ENCODE measurements around the gene C10orf120. TPM values are rescaled to one million over a fixed set of nuclear protein-coding genes. Genes with fewer than 3 reads are reported as not detected.

The C10orf120 gene
- total and polyA plus RNA-seq, 10 of the 15 experiments (the other 5 are each of a cell fraction or from before 2014, with no cell fraction given): not detected

DNA sequence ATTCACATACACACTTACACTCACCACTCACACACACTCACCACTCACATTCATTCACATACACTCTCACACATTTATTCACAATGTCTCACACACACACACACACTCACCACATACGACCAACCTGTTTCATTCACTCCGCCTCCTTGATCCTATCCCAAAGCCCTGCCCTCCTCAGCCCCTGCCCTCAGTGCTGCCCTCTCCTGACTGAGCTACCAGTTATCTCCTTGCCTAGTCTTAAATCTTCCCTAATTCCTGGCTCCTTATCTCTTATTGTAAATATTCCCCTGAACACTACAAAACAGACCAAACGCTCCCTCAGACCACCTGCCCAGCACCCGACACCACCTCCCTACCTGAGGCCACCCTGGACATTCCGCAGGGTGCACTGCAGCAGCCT lies 26.1 kb upstream of the C10orf120 start:
- no peaks in the 10 kb centered on the region for H3K79me2 ChIP-seq (ENCODE audit: control insufficient read depth, insufficient read depth, low read length)
- 24% methylated on average over 5 of the region's 5 CpGs for WGBS (ENCODE audit: insufficient coverage, insufficient replicate concordance, low lambda C conversion rate, missing lambda C conversion rate)
- no TSS peak for BruUV-seq (replicated peaks)
- no peaks in the 10 kb centered on the region for H4K20me1 ChIP-seq (ENCODE audit: control insufficient read depth, insufficient read depth)
- no peaks in the 10 kb centered on the region for H3K9me3 ChIP-seq (replicated peaks; ENCODE audit: control insufficient read depth, insufficient read depth, low read length)
- no peak overlapping the region for H3K9ac ChIP-seq (ENCODE audit: control insufficient read depth, insufficient read depth, low read length)
- intact Hi-C loops (cut with micrococcal nuclease; ENCODE audit: unreplicated experiment): no loop called here
- no peaks in the 10 kb centered on the region for H3K36me3 ChIP-seq (ENCODE audit: control insufficient read depth in 2 of 2, insufficient read depth in 2 of 2, low read length in 1 of 2)
- ChIA-PET POLR2A (no interaction called here), SMC1A (ENCODE audit: uncharacterized antibody, unreplicated experiment) (no interaction called here), RAD21 (ENCODE audit: unreplicated experiment) (no interaction called here), CTCF (no interaction called here)
- H3K27ac ChIP-seq (ENCODE audit: control insufficient read depth, insufficient read depth): no peak overlapping the region
- no peaks in the 10 kb centered on the region for H3K4me1 ChIP-seq (ENCODE audit: control insufficient read depth, insufficient read depth, low read length)
- TF ChIP-seq EED (IDR thresholded peaks at IDR 0.05; ENCODE audit: low read depth) (no peak), HDAC6 (IDR thresholded peaks at IDR 0.05; ENCODE audit: unreplicated experiment) (no peak)
- H3K27me3 ChIP-seq (replicated peaks in 1 of 2; ENCODE audit: control insufficient read depth in 2 of 2, insufficient read depth in 2 of 2, low read length in 1 of 2): peaks cover 2% of the 10 kb centered on the region in 2 experiments; a peak in 1 of 4 replicates
- in situ Hi-C loops (cut with MboI): no loop called here
- DNase-seq (ENCODE audit: low read depth, low spot score): no peak
- H3K4me3 ChIP-seq: no peak overlapping the region
- FAIRE-seq: no peak
- no peak overlapping the region for H2AFZ ChIP-seq (ENCODE audit: control insufficient read depth, low read depth, low read length)
- no peak for ATAC-seq
- no peak overlapping the region for H3K4me2 ChIP-seq (ENCODE audit: control insufficient read depth, insufficient read depth)

DNA sequence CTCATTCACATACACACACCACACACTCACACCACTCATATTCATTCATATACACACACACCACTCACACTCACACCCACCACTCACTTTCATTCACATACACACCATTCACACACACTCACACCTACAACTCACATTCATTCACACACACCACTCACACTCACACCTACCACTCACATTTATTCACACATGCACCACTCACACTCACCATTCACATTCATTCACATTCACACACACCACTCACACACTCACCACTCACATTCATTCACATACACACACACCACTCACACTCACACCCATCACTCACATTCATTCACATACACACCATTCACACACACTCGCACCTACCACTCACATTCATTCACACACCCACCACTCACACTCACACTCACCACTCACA lies 25.4 kb upstream of the C10orf120 start:
- WGBS (ENCODE audit: insufficient coverage, insufficient replicate concordance, low lambda C conversion rate, missing lambda C conversion rate): 25% methylated on average over 1 of the region's 1 CpG
- no peak overlapping the region for H3K9ac ChIP-seq (ENCODE audit: control insufficient read depth, insufficient read depth, low read length)
- DNase-seq (ENCODE audit: low read depth, low spot score) (no peak), ATAC-seq (no peak), FAIRE-seq (no peak)
- intact Hi-C loops (cut with micrococcal nuclease; ENCODE audit: unreplicated experiment): no loop called here
- H3K4me1 ChIP-seq (ENCODE audit: control insufficient read depth, insufficient read depth, low read length): no peaks in the 10 kb centered on the region
- no peaks in the 10 kb centered on the region for H4K20me1 ChIP-seq (ENCODE audit: control insufficient read depth, insufficient read depth)
- H3K4me2 ChIP-seq (ENCODE audit: control insufficient read depth, insufficient read depth): no peak overlapping the region
- H3K79me2 ChIP-seq (ENCODE audit: control insufficient read depth, insufficient read depth, low read length): no peaks in the 10 kb centered on the region
- TF ChIP-seq SUPT20H (IDR thresholded peaks at IDR 0.05; ENCODE audit: borderline replicate concordance, control insufficient read depth, low read depth, low read length) (no peak), NFYB (IDR thresholded peaks at IDR 0.05; ENCODE audit: insufficient read depth, low read depth, low read length) (no peak), MEF2A (IDR thresholded peaks at IDR 0.05; ENCODE audit: insufficient read depth, low read depth, low read length) (no peak), PAX8 (IDR thresholded peaks at IDR 0.05) (no peak)
- TF ChIP-seq, protein P1, sequence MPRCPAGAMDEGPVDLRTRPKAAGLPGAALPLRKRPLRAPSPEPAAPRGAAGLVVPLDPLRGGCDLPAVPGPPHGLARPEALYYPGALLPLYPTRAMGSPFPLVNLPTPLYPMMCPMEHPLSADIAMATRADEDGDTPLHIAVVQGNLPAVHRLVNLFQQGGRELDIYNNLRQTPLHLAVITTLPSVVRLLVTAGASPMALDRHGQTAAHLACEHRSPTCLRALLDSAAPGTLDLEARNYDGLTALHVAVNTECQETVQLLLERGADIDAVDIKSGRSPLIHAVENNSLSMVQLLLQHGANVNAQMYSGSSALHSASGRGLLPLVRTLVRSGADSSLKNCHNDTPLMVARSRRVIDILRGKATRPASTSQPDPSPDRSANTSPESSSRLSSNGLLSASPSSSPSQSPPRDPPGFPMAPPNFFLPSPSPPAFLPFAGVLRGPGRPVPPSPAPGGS (IDR thresholded peaks at IDR 0.05; ENCODE audit: borderline replicate concordance, insufficient read depth, low read depth, low read length, poor library complexity, severe bottlenecking): peak; percentile 11
- TF ChIP-seq, protein P2, sequence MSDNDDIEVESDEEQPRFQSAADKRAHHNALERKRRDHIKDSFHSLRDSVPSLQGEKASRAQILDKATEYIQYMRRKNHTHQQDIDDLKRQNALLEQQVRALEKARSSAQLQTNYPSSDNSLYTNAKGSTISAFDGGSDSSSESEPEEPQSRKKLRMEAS (IDR thresholded peaks at IDR 0.05; ENCODE audit: low read depth, low read length): no peak
- BruUV-seq (replicated peaks): no TSS peak
- H3K9me3 ChIP-seq (replicated peaks; ENCODE audit: control insufficient read depth, insufficient read depth, low read length): no peaks in the 10 kb centered on the region
- no peaks in the 10 kb centered on the region for H3K36me3 ChIP-seq (ENCODE audit: control insufficient read depth in 2 of 2, insufficient read depth in 2 of 2, low read length in 1 of 2)
- no peak overlapping the region for H3K4me3 ChIP-seq
- no peak overlapping the region for H2AFZ ChIP-seq (ENCODE audit: control insufficient read depth, low read depth, low read length)
- RAD21 ChIA-PET (ENCODE audit: unreplicated experiment): no interaction called here
- in situ Hi-C loops (cut with MboI): no loop called here
- SMC1A ChIA-PET (ENCODE audit: uncharacterized antibody, unreplicated experiment): no interaction called here
- POLR2A ChIA-PET: no interaction called here
- H3K27me3 ChIP-seq (replicated peaks in 1 of 2; ENCODE audit: control insufficient read depth in 2 of 2, insufficient read depth in 2 of 2, low read length in 1 of 2): peaks cover 2% of the 10 kb centered on the region in 2 experiments; a peak in 1 of 4 replicates
- CTCF ChIA-PET: no interaction called here
- H3K27ac ChIP-seq (ENCODE audit: control insufficient read depth, insufficient read depth): no peak overlapping the region

All from GM12878 (cell line).